GM19240 (cell line): ENCODE data around the gene CUL1.

Source experiments
- DNase-seq: peaks from one replicate; pipeline ENCODE4 v3.0.0; 2011; ENCODE audit warnings: low spot score; ENCODE audit not compliant: insufficient read length

CUL1 gene

GRCh38 chr7:148803094-148803493 is 104.4 kb downstream of the CUL1 start:
- no peak for DNase-seq

GRCh38 chr7:148804343-148805235 is 105.9 kb downstream of the CUL1 start:
- DNase-seq = no peak

- no peak for DNase-seq
Observed at GRCh38 chr7:148806187-148806586, 107.5 kb downstream of the CUL1 start.

- DNase-seq = no peak
Observed at GRCh38 chr7:148807436-148807835, 108.7 kb downstream of the CUL1 start.

GRCh38 chr7:148809856-148810255 is 111.2 kb downstream of the CUL1 start:
- no peak for DNase-seq

- no peak for DNase-seq
Observed at GRCh38 chr7:148811892-148812291, 113.2 kb downstream of the CUL1 start.

GRCh38 chr7:148813890-148814289 is 115.2 kb downstream of the CUL1 start:
- no peak for DNase-seq

- no peak for DNase-seq
Observed at GRCh38 chr7:148814922-148815559, 116.3 kb downstream of the CUL1 start.

- no peak for DNase-seq
Observed at GRCh38 chr7:148815612-148816011, 116.9 kb downstream of the CUL1 start.

GRCh38 chr7:148819697-148820360 is 121.1 kb downstream of the CUL1 start:
- DNase-seq = no peak

- no peak for DNase-seq
Observed at GRCh38 chr7:148821422-148821821, 122.7 kb downstream of the CUL1 start.

GRCh38 chr7:148824864-148825263 is 126.2 kb downstream of the CUL1 start:
- no peak for DNase-seq

- no peak for DNase-seq
Observed at GRCh38 chr7:148825338-148825737, 126.6 kb downstream of the CUL1 start.

GRCh38 chr7:148828965-148829364 is 130.3 kb downstream of the CUL1 start:
- no peak for DNase-seq

GRCh38 chr7:148830897-148831692 is 132.4 kb downstream of the CUL1 start:
- no peak for DNase-seq

- DNase-seq = no peak
Observed at GRCh38 chr7:148831782-148832181, 133.1 kb downstream of the CUL1 start.

GRCh38 chr7:148834605-148835004 is 135.9 kb downstream of the CUL1 start:
- DNase-seq = no peak

GRCh38 chr7:148835854-148836253 is 137.2 kb downstream of the CUL1 start:
- DNase-seq = no peak

GRCh38 chr7:148838905-148839304 is 140.2 kb downstream of the CUL1 start:
- no peak for DNase-seq

GRCh38 chr7:148847815-148848734 is 149.4 kb downstream of the CUL1 start:
- no peak for DNase-seq
